HS-5 (cell line): ENCODE data around the gene SEC23A.
"Not testable (repeated sequence)": the region's sequence is repeated elsewhere in the genome, so short reads cannot be mapped to it uniquely, and the experiment has no call there.

Experiments used
- DNase-seq: peaks from one replicate; pipeline ENCODE4 v3.0.0-alpha.2; 2012; ENCODE audit warnings: low read depth

SEC23A gene

GRCh38 chr14:39091716-39092115 lies 11.3 kb downstream of the SEC23A start:
- DNase-seq: no peak

- no peak for DNase-seq
Observed at GRCh38 chr14:39090548-39091111, 12.4 kb downstream of the SEC23A start.

- DNase-seq: no peak
Observed at GRCh38 chr14:39087493-39087892, 15.5 kb downstream of the SEC23A start.

GRCh38 chr14:39085933-39086332 lies 17.1 kb downstream of the SEC23A start:
- no peak for DNase-seq

DNA sequence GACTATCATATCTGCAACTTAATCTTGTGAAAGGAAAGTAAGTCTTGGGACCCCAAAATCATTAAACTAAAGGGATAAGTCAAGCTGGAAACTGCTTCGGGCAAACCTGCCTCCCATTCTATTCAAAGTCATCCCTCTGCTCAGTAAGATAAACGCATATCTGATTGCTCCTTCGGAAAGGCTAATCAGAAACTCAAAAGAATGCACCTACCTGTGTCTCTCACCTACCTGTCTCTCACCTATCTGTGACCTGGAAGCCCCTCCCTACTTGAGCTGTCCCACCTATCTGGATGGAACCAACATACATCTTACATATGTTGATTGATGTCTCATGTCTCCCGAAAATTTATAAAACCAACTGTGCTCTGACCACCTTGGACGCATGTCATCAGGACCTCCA lies 19.9 kb downstream of the SEC23A start:
- DNase-seq: no peak

- DNase-seq: no peak
Observed at GRCh38 chr14:39080886-39081285, 22.1 kb downstream of the SEC23A start.

DNA sequence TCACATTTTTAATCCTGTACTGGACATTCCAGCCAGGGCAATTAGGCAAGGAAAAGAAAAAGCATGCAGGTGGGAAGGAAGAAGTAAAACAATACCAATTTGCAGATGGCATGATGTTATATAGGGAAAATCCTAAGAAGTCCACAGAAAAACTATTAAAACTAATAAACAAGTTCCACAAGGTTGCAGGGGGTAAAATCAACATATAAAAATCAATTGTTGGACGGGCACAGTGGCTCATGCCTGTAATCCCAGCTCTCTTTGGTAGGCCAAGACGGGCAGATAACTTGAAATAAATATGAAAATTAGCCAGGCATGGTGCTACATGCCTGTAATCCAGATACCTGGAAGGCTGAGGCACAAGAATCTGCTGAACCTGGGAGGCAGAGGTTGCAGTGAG lies 31.9 kb downstream of the SEC23A start:
- no peak for DNase-seq

DNA sequence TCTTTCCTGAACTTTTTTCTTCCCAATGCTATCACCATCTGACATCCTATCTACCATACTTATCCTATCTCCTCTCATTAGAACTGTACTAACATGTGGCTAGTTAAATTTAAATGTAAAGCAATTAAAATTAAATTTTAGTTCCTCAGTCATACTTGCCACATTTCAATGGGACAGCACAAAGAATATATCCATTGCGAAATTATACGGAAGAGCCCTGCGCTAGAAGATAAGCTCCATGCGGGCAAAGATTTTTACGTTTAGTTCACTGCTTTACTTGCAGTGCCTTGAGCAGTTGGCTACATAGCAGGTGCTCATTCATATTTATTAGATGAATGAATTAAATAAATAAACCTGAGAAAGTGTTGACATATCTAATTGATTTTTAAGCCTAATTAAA lies 33.1 kb downstream of the SEC23A start:
- DNase-seq: no peak

GRCh38 chr14:39069169-39069805 lies 33.7 kb downstream of the SEC23A start:
- DNase-seq: not testable (repeated sequence)

GRCh38 chr14:39060818-39061437 lies 42.1 kb downstream of the SEC23A start:
- DNase-seq: no peak

GRCh38 chr14:39055786-39056474 lies 47.1 kb downstream of the SEC23A start:
- DNase-seq: no peak

DNA sequence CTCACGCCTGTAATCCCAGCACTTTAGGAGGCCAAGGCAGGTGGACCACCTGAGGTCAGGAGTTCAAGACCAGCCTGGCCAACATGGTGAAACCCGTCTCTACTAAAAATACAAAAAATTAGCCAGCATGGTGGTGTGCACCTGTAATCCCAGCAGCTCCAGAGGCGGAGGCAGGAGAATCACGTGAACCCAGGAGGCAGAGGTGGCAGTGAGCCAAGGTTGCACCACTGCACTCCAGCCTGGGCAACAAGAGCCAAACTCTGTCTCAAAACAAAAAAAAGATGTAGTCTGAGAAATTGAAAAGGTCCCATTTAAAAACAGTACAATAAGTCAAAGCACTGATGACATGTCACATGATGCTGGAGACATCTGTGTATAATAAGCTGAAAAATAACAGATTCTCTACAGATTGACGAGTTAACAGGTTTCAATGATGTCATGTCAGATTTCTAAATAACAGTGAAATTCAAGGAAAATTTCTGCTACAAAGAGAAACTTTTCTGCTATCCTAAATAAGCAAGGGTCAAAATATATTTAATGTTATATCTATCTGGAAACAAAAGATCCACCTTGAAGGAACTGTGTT lies 50.1 kb downstream of the SEC23A start:
- not testable (repeated sequence) for DNase-seq

- peak; percentile 66 for DNase-seq
Observed at GRCh38 chr14:39050389-39050788, 52.6 kb downstream of the SEC23A start.

DNA sequence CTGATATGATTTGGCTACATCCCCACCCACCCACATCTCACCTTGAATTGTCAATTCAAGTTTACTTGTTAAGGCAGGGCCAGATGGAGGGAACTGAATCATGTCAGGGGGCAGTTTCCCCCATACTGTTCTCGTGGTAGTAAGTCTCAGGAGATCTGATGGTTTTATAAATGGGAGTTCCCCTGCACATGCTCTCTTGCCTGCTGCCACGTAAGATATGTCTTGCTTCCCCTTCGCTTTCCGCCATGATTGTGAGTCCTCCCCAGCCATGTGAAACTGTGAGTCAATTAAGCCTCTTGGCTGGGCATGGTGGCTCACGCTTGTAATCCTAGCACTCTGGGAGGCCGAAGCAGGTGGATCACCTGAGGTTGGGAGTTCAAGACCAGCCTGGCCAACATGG lies 57.1 kb downstream of the SEC23A start:
- DNase-seq: not testable (repeated sequence)

GRCh38 chr14:39043352-39043943 lies 59.6 kb downstream of the SEC23A start:
- no peak for DNase-seq

- no peak for DNase-seq
Observed at GRCh38 chr14:39040529-39040928, 62.5 kb downstream of the SEC23A start.

- no peak for DNase-seq
Observed at GRCh38 chr14:39038542-39038941, 64.5 kb downstream of the SEC23A start.

DNA sequence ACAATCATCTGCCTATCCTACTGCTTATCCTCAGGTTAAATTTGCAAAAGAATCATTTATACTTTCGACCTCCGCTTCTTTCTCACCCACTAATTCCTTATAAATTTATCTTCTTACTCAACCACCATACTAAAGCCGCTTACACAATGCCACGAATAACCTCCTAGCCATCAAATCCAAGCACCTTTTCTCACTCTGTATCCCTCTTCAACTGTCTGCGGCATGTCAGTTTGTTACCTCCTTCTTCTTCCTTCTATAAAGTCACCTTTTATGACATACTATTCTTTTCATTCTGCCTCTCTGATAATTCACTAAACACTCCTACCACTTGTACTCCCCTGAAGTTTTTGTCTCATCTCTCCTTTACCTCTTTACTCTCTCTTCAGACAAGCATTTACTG lies 66.3 kb downstream of the SEC23A start:
- DNase-seq: no peak

GRCh38 chr14:39035336-39035735 lies 67.7 kb downstream of the SEC23A start:
- DNase-seq: no peak

- no peak for DNase-seq
Observed at GRCh38 chr14:39034481-39035296, 68.3 kb downstream of the SEC23A start.

GRCh38 chr14:39033371-39033770 lies 69.7 kb downstream of the SEC23A start:
- no peak for DNase-seq
